GM19240 (cell line): Measurements from ENCODE around the gene KAT2A.
A peak's percentile ranks its signal among the peaks of the same experiment; 100 is the strongest.
"Not testable (repeated sequence)": the region's sequence is repeated elsewhere in the genome, so short reads cannot be mapped to it uniquely, and the experiment has no call there.

Experiments
- DNase-seq: peaks from one replicate; pipeline ENCODE4 v3.0.0; 2011; ENCODE audit warnings: low spot score; ENCODE audit not compliant: insufficient read length

Gene KAT2A

DNA sequence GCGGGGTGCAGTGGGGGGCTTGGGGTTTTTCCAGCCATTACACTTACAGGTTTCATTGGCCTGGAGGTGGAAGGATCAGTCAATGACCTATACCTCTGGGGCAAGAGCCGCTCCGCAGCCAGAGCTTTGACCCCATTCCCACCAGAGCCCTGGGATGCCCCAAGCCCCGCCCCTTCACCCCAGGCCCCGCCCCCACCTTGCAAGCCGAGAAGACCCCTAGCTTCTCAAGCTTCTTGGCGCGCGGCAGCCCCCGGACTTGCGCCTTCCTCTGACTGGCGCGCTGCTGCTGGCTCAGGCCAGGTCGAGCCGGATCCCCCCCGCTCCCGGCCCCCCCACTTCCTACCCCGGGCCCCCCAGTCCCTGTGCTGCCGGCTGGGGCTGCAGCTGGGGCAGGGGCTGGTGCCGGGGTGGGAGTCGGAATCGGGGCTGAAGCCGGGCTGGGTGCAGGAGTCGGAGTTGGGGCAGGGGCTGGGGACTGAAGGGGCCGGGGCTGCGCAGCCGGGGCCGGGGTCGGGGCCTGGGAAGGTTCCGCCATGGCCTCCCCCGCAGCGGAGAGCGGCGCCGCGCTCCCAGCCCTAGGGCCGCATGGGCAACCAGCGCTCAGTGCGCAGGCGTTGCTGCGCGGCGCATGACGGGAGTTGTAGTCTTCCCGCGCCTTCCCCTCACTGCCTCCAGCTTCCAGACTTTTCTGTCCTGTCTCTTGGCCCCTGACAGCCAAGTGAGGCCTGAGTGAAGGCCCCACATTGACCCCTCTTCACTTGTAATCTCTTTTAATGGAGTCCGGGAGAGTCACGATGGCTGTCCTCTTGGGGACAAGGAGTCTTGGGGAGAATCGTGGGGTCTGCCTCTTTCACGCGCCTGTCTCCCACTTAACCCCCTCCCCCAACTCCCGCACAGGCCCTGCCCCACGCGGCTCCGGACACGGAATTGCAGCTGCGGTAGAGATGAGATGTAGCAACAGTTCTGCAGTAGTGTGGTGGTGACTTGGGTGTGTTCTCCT is at the start of gene KAT2A:
TSS of gene KAT2A (minus strand) at position 598 of the 1,000 bp plus-strand sequence. CDS start at position 535, 63 bp downstream.
- DNase-seq, result peak; percentile 86

DNA sequence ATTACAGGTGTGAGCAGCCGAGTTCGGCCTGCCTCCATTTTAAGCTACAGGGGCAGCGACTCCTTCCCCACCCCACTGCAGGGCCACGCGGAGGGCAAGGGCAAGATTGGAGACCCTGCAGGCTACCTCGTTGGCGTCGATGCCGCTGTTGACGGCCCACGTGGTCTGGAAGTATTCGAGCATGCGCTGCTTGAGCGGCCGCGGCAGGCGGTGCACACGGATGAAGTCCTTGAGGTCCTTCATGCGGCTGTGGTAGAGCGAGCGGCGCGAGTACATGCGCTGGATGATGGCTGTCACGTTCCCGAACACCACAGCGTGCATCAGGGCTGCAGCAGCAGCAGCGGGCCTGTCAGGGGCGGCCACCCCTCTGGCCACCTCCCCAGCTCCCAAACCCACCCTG is 48.2 kb upstream of the KAT2A start:
- no peak for DNase-seq

DNA sequence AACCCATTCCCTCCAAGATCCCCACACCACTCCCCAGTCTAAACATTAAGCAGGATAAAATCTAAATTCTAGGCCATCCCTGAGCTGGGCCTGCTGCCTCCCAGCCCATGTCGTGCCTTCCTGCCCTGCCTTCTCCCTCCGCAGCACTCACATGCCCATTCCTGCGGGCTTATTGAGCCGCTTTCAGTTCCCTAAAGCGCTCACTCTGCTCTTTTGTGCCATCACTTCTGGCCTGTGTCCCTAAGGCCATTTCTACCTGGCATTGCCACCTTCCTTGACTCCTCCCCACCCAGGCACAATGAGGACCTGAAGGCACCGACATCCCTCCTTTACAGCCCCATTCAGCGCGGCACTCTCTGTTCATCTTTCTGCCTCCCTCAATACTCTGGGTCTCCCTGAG is 46.6 kb upstream of the KAT2A start:
- DNase-seq, result no peak

DNA sequence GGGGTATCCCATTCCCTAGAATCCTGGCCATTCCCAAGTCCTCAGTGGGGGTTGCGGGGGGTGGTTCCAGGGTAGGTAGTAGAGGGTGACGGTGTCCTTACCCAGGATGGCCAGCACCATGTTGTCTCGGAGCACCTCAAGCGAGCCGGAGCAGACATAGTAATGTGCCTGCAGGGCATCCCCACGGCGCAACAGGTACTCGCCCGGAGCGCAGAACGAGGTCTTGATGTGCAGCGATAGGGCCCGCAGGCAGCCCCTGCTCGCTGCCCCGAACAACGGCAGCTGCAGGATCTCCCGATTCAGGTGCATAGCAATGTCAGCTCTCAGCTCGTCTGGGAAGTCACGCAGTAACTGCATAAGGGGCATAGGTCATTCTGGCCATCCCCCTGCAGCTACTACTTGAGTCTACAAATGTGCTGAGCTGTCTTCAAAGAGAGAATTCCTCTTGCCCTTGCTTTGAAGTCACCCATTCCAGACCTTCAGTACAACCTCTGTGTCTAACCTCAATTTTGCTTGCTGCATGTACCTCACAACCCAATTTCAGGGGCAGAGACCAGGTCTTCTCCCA is 45.1 kb upstream of the KAT2A start:
- DNase-seq, result no peak

DNA sequence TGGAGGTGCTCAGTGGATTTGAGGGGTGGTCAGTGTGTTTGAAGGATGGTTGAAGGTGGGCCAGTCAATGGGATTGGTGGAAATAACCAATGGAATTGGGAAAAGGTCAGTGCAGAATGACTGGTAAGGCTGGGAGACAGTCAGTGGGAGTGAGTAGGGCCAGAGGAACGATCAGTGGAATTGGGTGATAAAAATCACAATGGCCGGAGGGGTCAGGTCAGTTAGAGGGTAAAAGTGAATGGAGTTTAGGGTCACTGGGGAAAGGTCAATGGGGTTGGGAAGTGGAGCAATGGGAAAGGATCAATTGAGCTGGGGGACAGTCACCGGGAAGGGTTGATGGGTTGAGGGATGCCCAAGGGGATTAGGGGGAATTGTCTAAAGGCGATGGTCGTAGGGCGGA is 44.6 kb upstream of the KAT2A start:
- no peak for DNase-seq

DNA sequence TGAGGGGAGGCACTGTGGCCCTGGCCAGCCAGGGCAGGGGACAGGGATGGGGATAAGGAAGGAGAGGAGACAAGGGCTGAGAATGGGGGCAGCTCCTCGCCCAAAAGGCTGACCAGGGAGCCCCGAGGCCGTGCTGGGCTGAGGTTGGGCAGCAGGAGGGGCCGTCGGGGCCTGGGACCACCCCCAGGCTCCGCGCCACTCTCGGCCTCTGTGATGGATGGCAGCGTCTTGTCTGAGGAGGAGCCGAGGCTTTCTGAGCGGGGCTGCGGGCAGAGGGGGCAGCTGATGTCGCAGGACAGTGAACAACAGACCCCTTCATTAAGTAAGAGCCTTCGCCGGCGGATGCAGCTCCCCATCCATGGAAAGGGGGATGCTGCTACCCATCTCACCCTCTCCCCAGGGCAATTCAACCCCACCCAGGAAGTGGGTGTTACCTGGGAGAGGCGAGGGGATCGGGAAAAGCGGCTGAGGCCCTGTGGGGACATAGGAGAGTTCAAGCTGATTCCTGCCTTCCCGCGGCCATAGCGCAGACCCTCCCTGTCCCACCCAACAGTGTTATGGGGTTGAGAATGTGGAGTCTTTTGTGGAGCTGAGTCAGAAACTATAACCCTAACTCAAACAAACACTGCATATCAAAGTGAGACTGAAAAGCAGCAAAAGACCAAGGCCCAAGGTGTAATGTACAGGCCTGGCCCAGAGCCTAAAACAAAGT is 42.7 kb upstream of the KAT2A start:
- DNase-seq, result no peak

DNA sequence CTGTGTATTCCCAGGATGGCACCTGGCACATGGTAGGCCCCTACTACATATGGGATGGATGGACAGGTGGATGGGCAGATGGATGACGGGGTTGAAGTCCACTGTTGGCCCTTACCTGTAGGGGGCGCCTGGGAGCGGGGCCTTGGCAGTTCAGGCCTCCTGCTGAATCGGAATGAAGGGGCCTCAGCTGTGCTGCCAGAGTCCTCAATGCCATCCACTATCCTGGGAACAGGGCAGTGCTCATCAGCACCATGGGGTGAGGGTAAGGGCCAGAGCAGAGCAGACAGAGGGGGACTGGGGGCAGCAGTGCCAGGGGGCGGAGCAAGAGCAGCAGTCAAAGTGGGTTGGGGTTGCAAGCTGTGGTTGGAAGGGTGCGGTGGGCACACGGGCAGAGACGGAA is 41.9 kb upstream of the KAT2A start:
- DNase-seq, result no peak

DNA sequence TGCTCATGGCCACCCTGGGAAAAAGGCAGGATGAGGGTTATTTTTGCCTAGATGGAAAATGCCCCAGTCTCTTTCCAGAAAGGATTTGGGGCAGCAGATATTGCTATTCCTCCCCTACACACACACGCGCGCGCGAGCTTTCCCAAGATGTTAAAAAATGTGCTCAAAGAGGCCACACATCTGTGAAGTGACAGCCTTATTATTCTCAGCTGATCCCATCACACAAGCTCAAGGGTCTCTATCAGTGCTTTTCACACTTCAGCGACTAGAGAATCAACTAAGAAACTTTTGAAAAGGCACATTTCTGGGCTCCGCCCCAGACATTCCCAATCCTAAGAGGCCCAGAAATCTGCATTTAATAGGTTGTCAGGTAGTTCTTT is 39.4 kb upstream of the KAT2A start:
- no peak for DNase-seq

DNA sequence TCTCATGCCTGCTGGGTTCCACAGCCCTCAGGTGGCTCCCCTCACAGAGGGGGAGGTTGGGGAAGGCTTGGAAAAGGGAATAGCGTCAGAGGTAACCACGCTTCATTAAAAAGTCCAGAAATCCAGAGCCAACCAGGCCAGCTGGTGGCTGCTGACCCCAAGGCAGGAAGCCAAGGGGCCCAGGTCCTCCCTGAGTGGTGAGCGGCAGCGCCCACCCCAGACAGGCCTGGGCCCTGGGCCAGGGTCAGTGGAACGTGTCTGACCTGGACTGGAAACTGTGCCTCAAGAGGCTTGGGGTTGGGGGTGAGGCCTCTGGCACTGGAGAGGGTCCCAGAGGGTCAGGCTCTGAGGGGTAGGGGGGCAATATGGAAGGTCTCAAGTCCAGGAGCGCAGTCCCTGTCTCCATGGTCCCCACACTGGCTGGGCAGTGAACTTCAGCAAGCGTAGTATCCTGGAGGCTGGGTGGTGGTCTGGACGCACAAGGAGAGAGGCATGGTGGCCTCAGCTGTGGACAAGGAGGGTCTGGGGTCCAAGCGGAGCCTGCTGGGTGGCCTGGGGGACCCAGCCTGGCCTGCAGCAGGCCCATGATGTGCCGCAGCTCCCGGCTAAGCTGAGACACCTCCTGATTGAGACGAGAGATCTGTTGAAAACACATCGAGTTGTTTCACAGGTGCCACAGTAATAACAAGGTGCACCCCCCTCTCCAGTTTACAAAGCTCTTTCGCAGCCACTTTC is 38.8 kb upstream of the KAT2A start:
- DNase-seq, result no peak

DNA sequence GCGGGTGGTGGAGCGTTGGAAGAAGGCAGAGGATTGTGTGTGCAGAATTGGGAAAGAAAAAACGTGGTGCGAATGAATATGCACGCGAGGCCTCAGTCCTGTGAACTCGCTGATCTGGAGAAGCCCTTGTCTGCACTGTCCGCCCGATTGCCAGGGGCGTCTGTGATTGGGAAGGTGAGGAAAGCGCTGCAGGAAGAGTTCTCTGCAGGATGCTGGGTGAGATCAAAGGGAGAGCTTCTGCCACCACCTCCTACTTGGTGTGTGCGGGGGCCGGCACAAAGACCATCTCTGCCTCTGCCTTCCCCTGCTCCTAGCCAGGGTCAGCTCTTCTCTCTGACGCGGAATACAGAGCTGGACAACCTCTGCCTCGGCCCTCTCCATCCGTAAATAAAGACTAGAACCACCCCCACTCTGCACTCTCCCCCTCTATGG is 34.5 kb upstream of the KAT2A start:
- DNase-seq, result no peak

DNA sequence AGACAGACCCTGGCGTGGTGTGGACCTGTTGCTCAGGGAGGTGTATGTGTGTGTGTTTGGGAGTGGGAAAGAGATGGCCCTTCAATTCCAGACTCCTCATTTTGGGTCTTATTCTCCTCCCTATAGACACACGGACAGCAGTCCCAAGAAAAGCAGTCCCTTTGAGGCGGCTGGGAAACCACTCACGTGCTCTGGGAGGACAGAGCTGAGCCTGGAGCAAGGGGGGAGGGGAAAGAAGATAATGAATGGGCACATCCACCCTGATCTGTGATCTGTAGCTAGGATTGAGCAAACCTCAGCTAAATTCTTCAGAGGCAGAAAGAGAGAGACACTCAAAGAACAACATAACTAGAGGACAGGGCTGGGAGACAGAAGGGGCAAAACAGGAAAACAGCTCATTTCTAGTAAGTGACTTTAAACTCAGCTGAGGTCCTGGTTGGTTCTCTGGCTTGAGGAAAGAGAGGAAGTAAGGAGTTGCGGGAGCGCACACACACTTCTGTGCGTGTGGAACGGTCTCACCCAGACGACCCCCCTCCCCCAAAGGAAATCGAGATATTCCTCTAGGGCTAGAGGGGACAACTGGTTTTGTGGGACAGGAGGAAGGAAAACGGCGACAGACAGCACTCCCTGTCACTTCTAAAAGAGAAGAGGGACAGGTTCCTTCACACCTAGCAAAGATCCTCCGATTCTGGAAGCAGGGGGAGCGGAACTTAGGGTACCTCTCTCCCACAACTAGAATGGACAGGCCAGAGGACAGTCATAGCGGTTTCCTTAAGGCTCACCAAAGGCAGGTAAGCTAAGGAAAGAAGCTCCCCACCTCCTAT is 33.0 kb upstream of the KAT2A start:
- DNase-seq, result no peak

DNA sequence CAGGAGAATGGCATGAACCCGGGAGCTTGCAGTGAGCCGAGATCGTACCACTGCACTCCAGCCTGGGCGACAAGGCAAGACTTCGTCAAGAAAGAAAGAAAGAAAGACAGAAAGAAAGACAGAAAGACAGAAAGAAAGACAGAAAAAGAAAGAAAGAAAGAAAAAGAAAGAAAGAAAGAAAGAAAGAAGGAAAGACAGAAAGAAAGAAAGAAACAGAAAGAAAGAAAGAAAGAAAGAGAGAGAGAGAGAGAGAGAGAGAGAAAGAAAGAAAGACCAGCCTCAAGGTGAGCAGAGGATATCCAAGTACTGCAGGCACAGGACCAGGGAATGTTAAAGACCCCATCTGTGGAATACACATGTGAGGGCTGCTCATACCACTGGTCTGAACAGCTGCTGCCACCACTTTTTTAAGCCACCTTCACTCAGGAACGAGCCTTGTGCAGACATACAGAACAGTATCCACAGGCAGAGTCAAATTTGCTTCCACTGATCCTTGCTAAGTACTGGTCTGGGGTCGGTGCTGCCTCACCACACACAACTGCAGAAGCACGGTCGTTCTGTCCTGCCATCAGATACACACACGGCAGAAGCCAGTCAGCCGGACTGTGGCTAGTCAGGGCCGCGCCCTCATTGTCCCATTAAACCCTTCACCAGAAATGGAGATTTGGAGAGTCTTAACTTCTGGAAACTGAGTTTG is 25.9 kb upstream of the KAT2A start:
- DNase-seq, result no peak

DNA sequence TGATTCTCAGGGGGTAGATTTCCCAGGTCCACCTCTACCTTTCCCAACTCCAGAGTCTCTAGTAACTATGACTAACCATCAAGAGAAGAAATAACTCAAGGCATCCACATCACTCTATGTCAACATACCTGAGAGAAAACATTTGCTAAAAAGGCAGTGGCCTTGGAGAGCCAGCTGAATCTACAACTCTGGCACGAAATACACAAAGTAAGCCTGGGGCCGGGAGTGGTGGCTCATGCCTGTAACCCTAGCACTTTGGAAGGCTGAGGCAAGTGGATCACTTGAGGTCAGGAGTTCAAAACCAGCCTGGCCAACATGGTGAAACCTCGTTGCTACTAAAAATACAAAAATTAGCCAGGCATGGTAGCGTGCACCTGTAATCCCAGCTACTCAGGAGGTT is 22.0 kb upstream of the KAT2A start:
- DNase-seq, result not testable (repeated sequence)

DNA sequence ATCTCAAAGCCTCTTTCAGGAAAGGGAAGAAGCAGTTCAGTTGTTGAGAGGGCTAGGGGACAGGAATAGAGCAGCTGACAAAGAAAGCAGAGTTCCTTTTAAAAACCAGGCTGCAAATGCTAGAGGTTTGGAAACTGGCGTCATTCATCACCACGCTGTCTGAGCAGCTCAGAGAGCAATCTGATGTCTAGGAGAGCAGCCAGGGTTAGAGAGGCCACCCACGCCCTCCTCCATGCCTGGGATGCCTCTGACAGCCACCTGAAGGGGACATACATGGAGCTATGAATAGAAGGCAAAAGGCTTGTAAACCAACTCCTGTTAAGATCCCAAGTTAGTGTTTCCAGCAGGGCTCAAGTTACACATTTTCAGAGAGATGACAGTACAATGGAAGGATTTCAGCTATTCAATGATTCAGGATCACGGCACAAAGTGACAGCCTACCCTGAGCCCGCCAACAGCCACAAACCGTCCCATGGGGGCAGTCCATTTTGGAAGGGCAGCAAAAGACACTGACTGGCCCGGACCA is 21.3 kb upstream of the KAT2A start:
- DNase-seq, result no peak

DNA sequence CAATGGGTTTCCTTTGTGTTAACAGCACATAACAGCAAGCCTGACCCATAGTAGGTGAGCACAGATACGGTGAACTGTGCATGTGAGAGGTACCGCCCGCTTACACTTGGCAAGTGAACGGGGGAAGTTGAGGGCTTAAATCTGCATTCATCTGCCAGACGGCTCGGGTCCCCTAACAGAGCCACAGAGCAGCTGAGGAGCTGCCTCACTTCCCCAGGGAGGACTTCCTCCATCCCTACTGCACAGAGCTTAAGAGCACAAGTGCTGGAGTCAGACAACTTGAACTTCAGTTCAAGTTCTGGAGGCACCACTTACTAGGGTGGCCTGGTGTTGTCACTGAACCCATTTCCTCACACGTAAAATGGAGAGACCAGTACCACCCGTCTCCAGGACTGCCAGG is 20.2 kb upstream of the KAT2A start:
- no peak for DNase-seq

DNA sequence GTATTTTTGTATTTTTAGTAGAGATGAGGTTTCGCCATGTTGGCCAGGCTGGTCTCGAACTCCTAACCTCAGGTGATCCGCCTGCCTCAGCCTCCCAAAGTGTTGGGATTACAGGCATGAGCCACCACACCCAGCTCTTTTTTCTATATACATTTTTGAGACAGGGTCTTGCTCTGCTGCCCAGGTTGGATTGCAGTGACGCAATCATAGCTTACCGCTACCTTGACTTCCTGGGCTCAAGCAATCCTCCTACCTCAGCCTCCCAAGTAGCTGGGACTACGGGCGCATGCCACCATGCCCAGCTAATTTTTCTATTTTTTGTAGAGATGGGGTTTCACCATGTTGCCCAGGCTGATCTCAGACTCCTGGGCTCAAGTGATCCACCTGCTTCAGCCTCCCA is 19.5 kb upstream of the KAT2A start:
- DNase-seq, result not testable (repeated sequence)

DNA sequence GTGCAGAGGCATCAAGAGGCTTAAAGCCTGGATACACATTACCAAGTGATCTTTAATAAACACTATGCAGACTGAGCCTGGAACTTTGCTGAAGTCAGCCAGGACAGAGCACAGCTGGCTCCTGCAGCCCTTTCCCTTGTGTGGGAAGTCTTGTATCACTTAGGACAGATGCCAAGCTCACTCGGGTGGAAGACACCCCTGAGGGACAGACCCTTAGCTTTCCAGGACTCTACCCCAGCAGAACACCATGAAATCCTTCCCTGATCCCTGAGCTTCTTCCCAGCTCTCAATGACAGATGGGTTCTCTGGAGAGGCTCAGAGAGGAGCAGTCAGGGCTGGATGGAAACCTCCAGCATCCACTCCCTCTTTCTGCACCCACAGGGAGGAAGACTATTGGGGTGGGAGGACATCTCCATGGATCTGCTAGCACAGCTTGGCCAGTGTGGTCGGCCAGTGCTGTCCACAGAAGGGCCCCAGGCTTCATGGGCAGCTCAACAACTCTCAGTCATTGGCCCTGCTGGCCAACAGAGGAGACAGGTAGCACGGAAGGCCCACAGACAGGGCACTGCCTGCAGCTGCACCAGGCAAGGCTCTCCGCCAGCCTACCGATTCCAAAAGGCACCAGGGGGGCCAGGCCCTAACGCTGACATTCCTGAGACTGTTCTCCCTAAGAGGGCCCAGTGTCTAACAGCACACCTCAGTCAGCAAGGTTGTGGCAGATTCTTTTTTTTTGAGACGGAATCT is 17.8 kb upstream of the KAT2A start:
- no peak for DNase-seq

DNA sequence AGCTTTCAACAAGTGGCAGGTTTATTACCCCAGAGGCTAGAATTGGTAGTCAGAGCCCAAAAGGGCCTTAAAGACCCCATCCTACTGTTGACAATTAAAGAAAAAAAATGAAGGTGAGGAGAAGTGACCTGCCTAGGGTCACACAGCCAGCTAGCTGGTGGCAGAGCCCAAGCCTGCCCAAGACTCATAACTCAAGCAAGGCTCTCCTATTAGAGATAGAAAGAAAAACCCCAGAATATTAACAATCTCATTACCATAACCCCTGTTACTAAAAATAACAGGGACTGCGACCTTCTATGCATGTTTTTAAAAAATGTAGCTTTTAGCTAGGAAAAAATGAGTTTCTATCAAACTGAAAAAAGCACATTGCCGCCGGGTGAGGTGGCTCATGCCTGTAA is 15.5 kb upstream of the KAT2A start:
- DNase-seq, result no peak
